GM19035 (cell line): Measurements from ENCODE around the gene TUBB6.
A peak's percentile ranks its signal among the peaks of the same experiment; 100 is the strongest.

Experiments used
- ATAC-seq: cut with Tn5 transposase; IDR thresholded peaks from one replicate; pipeline ENCODE4 v1.9.1; 2021; ENCODE audit not compliant: unreplicated experiment

Gene TUBB6

DNA sequence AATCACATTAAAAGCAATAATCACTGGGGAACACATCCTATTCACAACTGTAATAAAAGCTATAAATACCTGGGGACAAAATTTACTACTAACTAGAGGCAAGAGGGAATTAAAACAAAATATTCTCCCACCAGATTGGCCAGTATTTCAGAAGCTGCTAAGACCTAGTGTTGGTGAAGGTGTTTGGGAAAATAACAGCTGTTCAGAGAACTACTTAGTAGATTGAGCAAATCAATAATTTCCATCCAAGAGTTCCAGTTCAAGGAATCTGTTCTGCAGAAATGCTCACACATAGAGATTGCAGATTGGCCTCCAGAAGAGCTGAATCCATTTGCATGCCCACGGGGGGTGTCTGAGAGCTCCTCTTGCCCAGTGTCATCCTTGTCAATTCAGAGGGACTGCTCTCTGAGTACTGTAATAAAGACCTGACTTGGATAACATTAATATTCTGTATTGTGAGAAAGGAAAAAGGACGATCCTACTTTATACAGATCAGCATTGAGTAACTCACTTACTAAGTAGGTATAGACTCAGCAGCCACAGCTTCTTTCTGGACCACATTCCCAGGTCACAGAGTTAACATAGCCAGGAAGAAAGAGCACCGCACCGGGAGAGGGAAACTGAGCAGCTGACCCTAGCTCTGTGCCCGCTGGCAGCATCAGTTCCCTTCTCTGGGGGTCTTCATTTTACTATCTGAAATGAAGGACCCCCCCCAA, 5.6 kb downstream of the TUBB6 start:
- ATAC-seq: no peak

DNA sequence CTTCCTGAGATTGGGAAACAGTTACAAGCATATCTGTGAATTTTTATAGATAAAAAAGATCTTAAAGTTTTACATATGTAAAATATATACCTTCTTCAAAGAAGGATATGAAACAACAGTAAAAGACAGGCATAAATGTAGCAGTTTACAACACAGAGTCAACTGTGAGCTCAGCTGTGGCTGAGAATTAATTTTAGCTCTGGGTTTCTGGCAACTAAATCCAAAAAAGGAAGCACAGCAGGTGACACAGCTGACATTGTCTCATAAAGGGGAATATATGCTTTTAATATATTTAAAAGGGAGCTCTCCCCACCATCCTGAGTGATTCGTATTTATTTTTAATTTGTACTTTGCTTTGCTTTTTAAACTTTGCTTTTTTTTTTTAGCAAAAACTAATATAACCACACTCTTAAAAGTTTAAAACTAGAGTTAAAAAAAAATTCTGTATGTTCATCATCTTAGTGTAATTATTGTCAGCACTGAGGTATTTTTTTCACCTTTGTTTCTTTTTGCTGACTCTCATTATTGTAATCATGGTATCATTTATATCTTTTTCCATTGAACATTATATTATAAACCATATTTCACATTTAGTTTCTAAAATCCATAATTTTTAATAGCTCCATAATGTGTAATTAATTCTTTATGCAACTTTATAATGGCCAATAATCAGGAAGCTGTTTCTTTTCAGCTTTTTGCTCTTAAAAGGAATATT, 6.7 kb downstream of the TUBB6 start:
- ATAC-seq: no peak

DNA sequence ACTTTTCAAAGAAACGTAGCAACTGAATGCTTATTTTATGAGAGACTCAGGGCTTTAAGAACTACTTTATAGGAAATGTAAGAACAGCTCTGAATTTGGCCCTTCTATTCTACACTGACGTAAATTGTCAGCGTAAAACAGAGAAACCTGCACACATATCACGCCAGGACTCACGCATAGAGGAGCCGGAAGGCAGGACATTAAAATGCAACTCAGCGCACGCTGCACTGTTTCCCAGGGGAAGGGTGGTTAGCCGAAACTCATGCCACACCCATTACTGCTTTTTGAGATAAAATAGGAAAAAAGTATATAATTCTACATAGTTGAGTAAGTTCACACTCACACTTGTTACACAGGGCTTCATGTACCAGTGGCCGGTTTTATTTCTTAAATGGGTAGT, 7.4 kb downstream of the TUBB6 start:
- ATAC-seq: no peak

GRCh38 chr18:12315911-12316310, 7.9 kb downstream of the TUBB6 start:
- no peak for ATAC-seq

GRCh38 chr18:12317664-12318333, 9.8 kb downstream of the TUBB6 start:
- no peak for ATAC-seq

- ATAC-seq: no peak
Observed at GRCh38 chr18:12318334-12318697, 10.3 kb downstream of the TUBB6 start.

DNA sequence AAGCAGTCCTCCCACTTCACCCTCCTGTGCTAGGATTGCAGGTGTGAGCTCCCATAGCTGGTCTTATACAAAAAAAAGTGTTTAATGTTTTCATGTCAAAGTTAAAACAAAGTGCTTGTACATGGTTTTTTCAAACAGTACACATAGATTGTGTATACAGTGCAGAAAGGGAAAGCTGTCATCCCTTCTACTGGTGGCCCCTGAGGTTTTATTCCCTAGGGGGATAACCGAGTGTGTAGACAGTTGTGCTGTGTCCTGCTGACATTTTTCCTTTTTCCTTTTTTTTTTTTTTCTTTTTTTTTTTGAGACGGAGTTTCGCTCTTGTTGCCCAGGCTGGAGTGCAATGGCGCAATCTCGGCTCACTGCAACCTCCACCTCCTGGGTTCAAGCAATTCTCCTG, 10.8 kb downstream of the TUBB6 start:
- no peak for ATAC-seq

DNA sequence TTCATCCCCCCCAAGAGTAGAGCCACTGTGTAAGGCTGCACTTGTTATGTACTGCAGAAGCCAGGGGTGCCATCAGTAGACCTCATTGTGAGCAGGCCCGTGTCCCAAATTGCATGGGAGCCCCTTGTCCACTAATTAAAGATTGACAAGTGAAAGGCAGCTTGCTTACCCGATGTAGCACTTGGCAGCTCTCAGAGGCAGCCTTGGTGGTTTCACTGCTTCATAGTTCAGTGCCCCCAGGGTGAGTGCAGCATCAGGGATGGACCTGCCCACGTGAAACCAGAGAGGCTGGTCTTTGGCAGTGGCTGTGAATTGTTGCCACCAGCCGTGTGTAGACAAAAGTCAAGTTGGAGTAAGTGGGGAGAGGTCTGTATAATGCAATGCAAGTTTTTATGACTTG, 13.3 kb downstream of the TUBB6 start:
- peak; percentile 58 for ATAC-seq

DNA sequence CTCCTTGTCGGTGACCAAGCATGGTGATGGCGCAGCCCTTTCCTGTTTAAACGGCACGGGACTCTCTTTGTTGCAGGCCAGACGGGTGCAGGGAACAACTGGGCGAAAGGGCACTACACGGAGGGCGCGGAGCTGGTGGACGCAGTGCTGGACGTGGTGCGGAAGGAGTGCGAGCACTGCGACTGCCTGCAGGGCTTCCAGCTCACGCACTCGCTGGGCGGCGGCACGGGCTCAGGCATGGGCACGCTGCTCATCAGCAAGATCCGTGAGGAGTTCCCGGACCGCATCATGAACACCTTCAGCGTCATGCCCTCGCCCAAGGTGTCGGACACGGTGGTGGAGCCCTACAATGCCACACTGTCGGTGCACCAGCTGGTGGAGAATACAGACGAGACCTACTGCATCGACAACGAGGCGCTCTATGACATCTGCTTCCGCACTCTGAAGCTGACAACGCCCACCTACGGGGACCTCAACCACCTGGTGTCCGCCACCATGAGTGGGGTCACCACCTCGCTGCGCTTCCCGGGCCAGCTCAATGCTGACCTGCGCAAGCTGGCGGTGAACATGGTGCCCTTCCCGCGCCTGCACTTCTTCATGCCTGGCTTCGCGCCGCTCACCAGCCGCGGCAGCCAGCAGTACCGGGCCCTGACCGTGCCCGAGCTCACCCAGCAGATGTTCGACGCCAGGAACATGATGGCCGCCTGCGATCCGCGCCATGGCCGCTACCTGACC, 17.1 kb downstream of the TUBB6 start:
- ATAC-seq: no peak

DNA sequence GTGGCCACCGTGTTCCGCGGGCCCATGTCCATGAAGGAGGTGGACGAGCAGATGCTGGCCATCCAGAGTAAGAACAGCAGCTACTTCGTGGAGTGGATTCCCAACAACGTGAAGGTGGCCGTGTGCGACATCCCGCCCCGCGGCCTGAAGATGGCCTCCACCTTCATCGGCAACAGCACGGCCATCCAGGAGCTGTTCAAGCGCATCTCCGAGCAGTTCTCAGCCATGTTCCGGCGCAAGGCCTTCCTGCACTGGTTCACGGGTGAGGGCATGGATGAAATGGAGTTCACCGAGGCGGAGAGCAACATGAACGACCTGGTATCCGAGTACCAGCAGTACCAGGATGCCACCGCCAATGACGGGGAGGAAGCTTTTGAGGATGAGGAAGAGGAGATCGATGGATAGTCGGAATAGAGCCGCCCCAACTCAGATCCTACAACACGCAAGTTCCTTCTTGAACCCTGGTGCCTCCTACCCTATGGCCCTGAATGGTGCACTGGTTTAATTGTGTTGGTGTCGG, 17.7 kb downstream of the TUBB6 start:
- ATAC-seq: no peak

DNA sequence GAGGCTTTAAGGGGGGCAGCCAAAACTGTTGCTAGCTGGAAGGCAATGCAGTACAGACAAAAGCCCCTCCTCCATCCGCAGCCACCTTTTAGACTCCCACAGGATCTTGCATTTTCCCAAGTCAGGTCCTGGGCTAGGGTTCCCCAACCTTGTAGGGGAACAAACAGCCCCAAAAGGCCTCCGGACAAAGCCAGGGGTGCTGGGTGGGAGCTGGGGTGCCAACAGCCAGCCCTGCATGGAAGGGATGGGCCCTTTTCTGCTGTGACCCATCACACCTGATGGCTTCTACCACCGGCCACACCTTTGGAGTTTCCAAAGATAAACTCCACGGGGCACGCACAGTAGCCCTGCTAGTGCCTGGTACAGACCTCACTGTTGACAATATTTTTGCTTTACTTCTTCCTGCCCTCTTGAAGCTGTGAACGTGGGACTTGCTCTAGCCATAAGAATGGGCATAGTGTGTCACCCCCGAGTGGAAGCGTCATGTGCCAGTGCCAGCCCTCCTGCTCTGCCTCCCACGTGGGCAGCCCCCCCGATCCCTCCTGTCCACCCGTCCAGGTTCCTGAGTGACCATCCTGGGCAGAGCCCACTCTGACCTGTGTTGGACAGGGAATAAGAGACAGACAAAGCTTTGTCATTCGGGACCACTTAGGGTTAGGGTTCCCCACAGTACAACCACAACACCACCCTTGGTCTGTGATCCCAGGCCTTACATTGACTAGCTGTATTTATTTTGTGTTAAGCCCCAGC, 18.8 kb downstream of the TUBB6 start:
- ATAC-seq: no peak

DNA sequence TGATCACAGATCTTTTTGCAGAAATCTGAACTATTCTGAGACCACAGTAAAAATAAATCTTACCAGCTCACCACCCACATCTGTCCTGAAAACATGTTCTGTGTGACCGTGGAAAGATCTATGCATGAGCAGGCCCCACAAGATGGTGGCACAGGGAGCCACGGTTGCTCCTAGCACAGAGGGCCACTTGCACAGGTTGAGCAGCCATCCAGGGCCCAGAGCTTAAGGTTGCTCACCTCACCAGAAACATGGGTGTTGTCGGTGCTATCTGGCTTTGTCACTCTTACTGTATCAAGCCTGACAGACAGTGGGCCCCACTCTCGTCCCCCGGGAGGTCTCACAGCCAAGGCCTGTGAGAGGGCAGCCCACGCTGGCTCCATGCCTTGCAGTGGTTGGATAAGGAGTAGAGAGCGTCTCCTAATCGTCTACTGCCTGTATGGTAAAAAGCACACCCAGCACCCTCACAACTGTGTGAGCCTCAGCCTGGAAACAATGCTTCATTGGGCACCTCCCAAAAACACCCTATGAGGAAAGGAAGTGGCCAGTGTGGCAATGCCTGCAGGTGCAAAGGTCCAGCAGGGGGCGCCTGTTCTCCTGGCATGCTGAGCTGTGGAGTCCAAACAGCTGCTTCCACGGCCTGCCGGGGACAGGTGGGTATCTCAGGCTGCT, 19.6 kb downstream of the TUBB6 start:
- peak; percentile 55 for ATAC-seq

DNA sequence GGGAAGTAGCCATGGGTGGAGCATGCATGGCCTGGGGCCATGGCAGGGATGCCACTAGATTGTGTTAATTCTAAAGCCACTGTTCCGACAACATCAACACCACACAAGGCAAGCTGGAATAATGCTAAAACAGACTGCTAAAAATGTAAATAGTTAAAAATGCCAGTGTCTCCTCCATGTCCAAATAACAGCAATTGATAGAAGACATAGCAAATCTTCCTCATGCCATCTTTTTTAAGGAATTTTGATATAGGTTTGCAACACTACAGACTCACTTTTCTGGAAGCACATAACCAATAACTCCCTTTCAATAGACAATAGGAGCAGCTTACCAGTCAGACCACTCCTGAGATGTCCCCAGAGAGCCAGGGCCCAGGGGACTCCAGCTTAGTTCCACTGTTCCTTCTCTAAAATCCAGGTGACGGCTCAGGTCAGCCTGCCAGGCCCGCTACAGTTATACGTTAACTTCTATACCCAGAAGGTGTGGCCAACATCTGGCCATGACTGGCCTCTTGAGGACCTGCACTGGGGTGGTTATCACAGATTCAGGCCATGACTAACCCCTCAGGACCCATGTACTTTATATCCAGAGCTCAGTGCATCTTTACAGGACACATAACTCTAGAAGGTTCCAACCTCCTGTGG, 20.3 kb downstream of the TUBB6 start:
- no peak for ATAC-seq

- no peak for ATAC-seq
Observed at GRCh38 chr18:12329125-12329698, 21.2 kb downstream of the TUBB6 start.

DNA sequence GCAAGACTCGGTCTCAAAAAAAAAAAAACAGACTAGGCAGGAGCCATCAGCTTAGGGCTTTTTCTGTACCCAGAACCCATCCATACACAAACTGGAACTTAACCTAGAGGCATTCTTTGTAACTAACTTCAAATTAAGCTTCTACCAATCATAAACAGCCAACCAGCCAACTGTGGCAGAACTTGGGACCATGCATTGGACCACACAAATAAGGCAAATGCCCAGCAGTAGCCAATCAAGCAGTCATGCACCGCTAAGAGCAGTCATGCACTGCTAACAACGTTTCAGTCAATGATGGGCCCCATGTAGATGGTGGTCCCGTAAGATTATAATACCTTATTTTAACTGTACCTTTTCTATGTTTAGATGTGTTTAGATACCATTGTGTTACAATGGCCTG, 22.7 kb downstream of the TUBB6 start:
- no peak for ATAC-seq

GRCh38 chr18:12333506-12334290, 25.7 kb downstream of the TUBB6 start:
- ATAC-seq: no peak

DNA sequence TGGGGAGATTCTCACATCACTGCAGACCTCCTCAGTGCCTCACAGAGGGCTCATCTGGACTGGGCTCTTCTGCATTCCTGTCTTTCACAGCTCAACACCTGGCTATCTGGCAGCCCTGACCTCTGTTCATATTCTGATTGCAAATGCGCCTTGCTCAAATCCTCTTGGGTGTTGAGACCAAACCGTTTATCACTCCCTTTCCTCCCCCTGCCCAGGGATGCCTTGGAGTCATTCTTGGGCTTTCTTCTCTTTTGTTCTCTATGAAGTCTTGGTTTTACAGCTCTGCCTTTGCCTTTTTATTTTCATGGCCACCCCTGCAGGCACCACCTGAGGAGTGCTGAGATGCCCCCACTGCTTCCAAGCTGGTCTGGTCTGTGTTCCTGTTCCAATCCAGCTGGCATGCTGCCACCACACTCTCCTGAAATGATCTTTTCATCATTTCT, 26.3 kb downstream of the TUBB6 start:
- ATAC-seq: no peak

DNA sequence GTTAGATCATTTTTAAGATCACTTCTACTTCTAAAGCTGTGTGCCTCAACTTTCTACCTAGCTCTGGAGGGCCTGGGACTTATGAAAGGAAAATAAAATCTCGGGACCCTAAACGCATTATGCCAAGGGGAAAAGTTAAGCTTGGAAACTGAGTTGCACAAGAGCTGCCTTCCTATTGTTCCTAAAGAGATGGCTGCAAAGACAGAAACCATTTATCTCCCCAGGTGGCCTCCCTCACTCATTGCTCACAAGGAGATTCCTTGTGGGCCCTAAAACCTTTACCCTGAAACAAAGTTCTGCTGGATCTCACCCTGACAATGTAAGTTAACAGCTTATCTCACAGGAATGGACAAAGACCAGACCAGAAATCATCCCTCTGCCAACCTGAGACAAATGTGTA, 26.8 kb downstream of the TUBB6 start:
- ATAC-seq: no peak
